ENCODE data around the gene TCF19.

- no peak for TF ChIP-seq CTCF (IDR thresholded peaks at IDR 0.05)
- TF ChIP-seq POLR2A (IDR thresholded peaks at IDR 0.05) = no peak
- no peak for TF ChIP-seq POLR2AphosphoS5 (IDR thresholded peaks at IDR 0.05; ENCODE audit: insufficient read depth in 1 of 2, low read depth in 1 of 2)
These were observed 12.7 kb downstream of the TCF19 start for GRCh38 chr6:31170987-31171671.

All from vagina (tissue), 2 donors.